ENCODE results near the gene BMP15. TPM values are rescaled to one million over a fixed set of nuclear protein-coding genes. Genes with fewer than 3 reads are reported as not detected.

The BMP15 gene
- total RNA-seq (2014; rRNA removed; shearing (Covaris generic)): not detected in 2 replicates

GRCh38 chrX:50910685-50911176 lies at the start of gene BMP15:
BMP15 (plus strand) TSS chrX:50910735; CDS start chrX:50910784, 49 bp downstream.

Other genes starting within 250 kb of the BMP15 start
- 6.7 and 7.6 TPM in 2 replicates for gene SHROOM4, start 96.5 kb upstream of the BMP15 start, total RNA-seq (2014; rRNA removed; shearing (Covaris generic))